Gastrocnemius medialis (tissue), 4 donors: ENCODE results near the gene CLSTN2. TPM values are rescaled to one million over a fixed set of nuclear protein-coding genes. Genes with fewer than 3 reads are reported as not detected.

ENCODE experiments used
- ATAC-seq, 2 donors: fragments of 150-250 bp; one replicate each; pipeline ENCODE4 v1.9.1; 2016
- DNase-seq, 2 donors: peaks; one replicate each; pipeline ENCODE4 v3.0.0-alpha.2; 2019
- H3K27ac ChIP-seq, 4 donors: fragments of 200-600 bp; sonication (generic); 1 replicate in 1 of 4; 2 replicates in 3 of 4; pipeline ENCODE4 v1.5.1; 2016 to 2018; ENCODE audit warnings: mild to moderate bottlenecking in 2 of 4, moderate library complexity in 1 of 4
- H3K27me3 ChIP-seq, 3 donors: fragments of 200-600 bp; sonication (generic) in 2 of 3; 1 replicate in 1 of 3; 2 replicates in 2 of 3; pipeline versions ENCODE4 v1.5.1 to v1.6.0; 2016 to 2019; ENCODE audit warnings: mild to moderate bottlenecking in 1 of 3, moderate library complexity in 1 of 3
- H3K36me3 ChIP-seq, 2 donors: fragments of 200-600 bp; sonication (generic) in 1 of 2; one replicate each; pipeline ENCODE4 v1.5.1; 2017 to 2018
- H3K4me1 ChIP-seq, 2 donors: fragments of 200-600 bp; sonication (generic) in 1 of 2; one replicate each; pipeline ENCODE4 v1.5.1; 2016 to 2017; ENCODE audit warnings: mild to moderate bottlenecking in 2 of 2
- H3K4me3 ChIP-seq, 4 donors: fragments of 200-600 bp; sonication (generic) in 3 of 4; 1 replicate in 1 of 4; 2 replicates in 3 of 4; pipeline ENCODE4 v1.5.1; 2016 to 2019; ENCODE audit warnings: mild to moderate bottlenecking in 2 of 4
- H3K9me3 ChIP-seq, 3 donors: fragments of 200-600 bp; sonication (generic) in 2 of 3; 1 replicate in 1 of 3; 2 replicates in 2 of 3; pipeline ENCODE4 v1.5.1; 2016 to 2019
- POLR2A ChIP-seq, 2 donors: fragments of 450-650 bp; IDR thresholded peaks; one replicate each; pipeline ENCODE4 v1.6.1; 2017; ENCODE audit warnings: antibody characterized with exemption in 2 of 2, mild to moderate bottlenecking in 2 of 2, moderate library complexity in 2 of 2
- in situ Hi-C, 4 donors: fragments of 200-750 bp; cut with MboI; loops; one replicate each; pipeline versions ENCODE4 v1.15.0 to v1.8.0; 2017; ENCODE audit warnings: low sequenced_read_pairs in 4 of 4
- intact Hi-C: fragments of 100-400 bp; cut with DNase I; formaldehyde crosslinking; loops from one replicate; pipeline ENCODE4 v1.15.1; 2023; ENCODE audit warnings: low total_unique reads
- total RNA-seq, 4 donors: library from RNA; depleted of rRNA; stranded (reverse); fragments of >200 nt; gene quantifications; one replicate each; pipeline versions ENCODE4 v1.1.0 to v1.2.3, GENCODE V29; 2016
- TF ChIP-seq, protein P1 (sequence below), 5 experiments: fragments of 450-650 bp in 3 of 5; fragments of 200-600 bp in 2 of 5; sonication (generic) in 2 of 5; IDR thresholded peaks in 4 of 5; conservative IDR thresholded peaks in 1 of 5; 1 replicate in 4 of 5; 2 replicates in 1 of 5; pipeline ENCODE4 v1.5.1; 2016 to 2019; ENCODE audit warnings: antibody characterized with exemption in 5 of 5, mild to moderate bottlenecking in 3 of 5, moderate library complexity in 3 of 5

CLSTN2 gene
- total RNA-seq, 4 donors from 2014 or later: 1.1 to 4.9 (median 4.0) TPM

DNA sequence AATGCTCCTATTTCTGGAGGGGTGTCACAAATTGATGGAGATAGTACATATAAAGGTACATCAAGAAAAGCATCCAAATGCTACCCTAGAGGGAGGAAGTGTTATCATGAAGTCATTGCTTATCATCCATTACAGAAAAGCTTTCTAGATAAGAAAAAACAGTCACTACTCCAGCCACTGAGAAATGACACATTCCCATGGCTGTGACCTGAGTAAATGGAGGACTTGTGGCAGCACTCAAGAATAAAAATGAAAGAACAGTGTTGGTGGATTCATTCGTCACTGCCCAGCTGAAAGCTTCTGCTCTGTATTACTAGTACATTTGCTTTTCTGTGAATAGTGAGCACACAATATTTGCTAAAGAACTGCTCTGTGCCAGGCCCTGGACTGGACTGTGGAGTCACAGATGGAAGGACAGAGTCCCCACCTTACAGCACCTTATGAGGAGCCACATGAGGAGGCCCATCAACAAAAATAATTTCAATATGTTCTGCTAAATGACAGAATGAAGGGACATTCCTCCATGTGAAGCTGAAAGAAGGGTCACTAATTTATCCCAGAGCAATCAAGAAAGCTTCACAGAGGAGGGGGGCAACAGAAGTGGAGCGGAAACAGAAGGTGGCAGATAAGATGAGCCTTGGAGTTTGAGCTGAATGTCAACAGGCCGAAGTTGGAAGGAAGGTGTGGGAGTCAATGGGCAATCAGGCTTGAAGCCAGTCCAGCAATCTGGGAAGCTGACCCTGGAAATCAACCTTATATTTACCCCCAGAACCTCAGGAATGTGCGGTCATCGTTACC is 399.3 kb downstream of the CLSTN2 start:
- ATAC-seq (no peak), DNase-seq (no peak)
- Histone ChIP-seq H3K27ac (no peak overlapping the region), H3K4me1 (no peaks in the 10 kb centered on the region), H3K27me3 (no peaks in the 10 kb centered on the region), H3K4me3 (no peak overlapping the region), H3K36me3 (no peaks in the 10 kb centered on the region), H3K9me3 (no peaks in the 10 kb centered on the region)
- TF ChIP-seq POLR2A (IDR thresholded peaks at IDR 0.05): no peak
- TF ChIP-seq, protein P1, sequence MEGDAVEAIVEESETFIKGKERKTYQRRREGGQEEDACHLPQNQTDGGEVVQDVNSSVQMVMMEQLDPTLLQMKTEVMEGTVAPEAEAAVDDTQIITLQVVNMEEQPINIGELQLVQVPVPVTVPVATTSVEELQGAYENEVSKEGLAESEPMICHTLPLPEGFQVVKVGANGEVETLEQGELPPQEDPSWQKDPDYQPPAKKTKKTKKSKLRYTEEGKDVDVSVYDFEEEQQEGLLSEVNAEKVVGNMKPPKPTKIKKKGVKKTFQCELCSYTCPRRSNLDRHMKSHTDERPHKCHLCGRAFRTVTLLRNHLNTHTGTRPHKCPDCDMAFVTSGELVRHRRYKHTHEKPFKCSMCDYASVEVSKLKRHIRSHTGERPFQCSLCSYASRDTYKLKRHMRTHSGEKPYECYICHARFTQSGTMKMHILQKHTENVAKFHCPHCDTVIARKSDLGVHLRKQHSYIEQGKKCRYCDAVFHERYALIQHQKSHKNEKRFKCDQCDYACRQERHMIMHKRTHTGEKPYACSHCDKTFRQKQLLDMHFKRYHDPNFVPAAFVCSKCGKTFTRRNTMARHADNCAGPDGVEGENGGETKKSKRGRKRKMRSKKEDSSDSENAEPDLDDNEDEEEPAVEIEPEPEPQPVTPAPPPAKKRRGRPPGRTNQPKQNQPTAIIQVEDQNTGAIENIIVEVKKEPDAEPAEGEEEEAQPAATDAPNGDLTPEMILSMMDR (IDR thresholded peaks at IDR 0.05 in 4 of 5, conservative IDR thresholded peaks at IDR 0.05 in 1 of 5): no peak
- intact Hi-C loops: no loop called here
- in situ Hi-C loops: loop anchor here in 1 of 4 donors (10.0 kb wide), 1 partner anchor 60 kb away; no protein-coding TSS in a partner anchor

DNA sequence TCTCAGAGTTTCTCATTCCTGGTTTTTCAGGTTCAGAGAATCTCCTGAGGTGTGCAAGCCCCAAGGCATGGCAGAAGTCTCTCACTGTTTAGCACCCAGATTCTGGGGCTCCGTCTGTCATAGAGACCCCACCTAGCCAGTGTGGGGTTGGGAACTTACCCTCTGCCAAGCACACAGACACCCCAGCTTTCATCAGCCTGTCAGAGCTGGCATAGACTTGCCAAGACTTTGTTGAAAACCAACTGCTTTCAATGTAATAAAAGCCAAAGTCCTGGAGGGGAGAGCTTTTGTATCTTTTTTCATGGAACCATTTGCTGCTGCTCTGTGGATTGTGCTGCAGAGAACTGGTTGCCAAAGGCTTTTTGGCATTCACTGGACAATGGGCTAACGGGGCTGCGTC is 401.5 kb downstream of the CLSTN2 start:
- in situ Hi-C loops (loop anchor here in 1 of 4 donors (10.0 kb wide), 1 partner anchor 58 kb away; no protein-coding TSS in a partner anchor), intact Hi-C loops (no loop called here)
- no peaks in the 10 kb centered on the region for H3K4me1 ChIP-seq
- no peaks in the 10 kb centered on the region for H3K9me3 ChIP-seq
- no peak overlapping the region for H3K4me3 ChIP-seq
- no peaks in the 10 kb centered on the region for H3K27me3 ChIP-seq
- ATAC-seq (no peak), DNase-seq (no peak)
- no peak overlapping the region for H3K27ac ChIP-seq
- no peaks in the 10 kb centered on the region for H3K36me3 ChIP-seq
- TF ChIP-seq, protein P1 (IDR thresholded peaks at IDR 0.05 in 4 of 5, conservative IDR thresholded peaks at IDR 0.05 in 1 of 5): no peak
- TF ChIP-seq POLR2A (IDR thresholded peaks at IDR 0.05): no peak

GRCh38 chr3:140338916-140339315 is 403.9 kb downstream of the CLSTN2 start:
- no peaks in the 10 kb centered on the region for H3K9me3 ChIP-seq
- H3K27ac ChIP-seq: no peak overlapping the region
- H3K4me1 ChIP-seq: no peaks in the 10 kb centered on the region
- H3K36me3 ChIP-seq: no peaks in the 10 kb centered on the region
- intact Hi-C loops (no loop called here), in situ Hi-C loops (loop anchor here in 1 of 4 donors (10.0 kb wide), 1 partner anchor 56 kb away; no protein-coding TSS in a partner anchor)
- ATAC-seq: no peak
- DNase-seq: no peak
- no peak for TF ChIP-seq POLR2A (IDR thresholded peaks at IDR 0.05)
- TF ChIP-seq, protein P1 (IDR thresholded peaks at IDR 0.05 in 4 of 5, conservative IDR thresholded peaks at IDR 0.05 in 1 of 5): no peak
- no peaks in the 10 kb centered on the region for H3K27me3 ChIP-seq
- H3K4me3 ChIP-seq: no peak overlapping the region

- no peaks in the 10 kb centered on the region for H3K9me3 ChIP-seq
- in situ Hi-C loops: no loop called here
- DNase-seq (no peak), ATAC-seq (no peak)
- TF ChIP-seq POLR2A (IDR thresholded peaks at IDR 0.05): no peak
- TF ChIP-seq, protein P1 (IDR thresholded peaks at IDR 0.05 in 4 of 5, conservative IDR thresholded peaks at IDR 0.05 in 1 of 5): no peak
- H3K4me1 ChIP-seq: no peaks in the 10 kb centered on the region
- intact Hi-C loops: no loop called here
- H3K4me3 ChIP-seq: no peak overlapping the region
- no peaks in the 10 kb centered on the region for H3K36me3 ChIP-seq
- H3K27me3 ChIP-seq: no peaks in the 10 kb centered on the region
- H3K27ac ChIP-seq: no peak overlapping the region
These were observed 406.2 kb downstream of the CLSTN2 start for GRCh38 chr3:140341203-140341602.
